Gastrocnemius medialis (tissue), 4 donors: ENCODE results near the gene CSNK1D. TPM values are rescaled to one million over a fixed set of nuclear protein-coding genes. Genes with fewer than 3 reads are reported as not detected.

Source experiments
- ATAC-seq, 2 donors: fragments of 150-250 bp; one replicate each; pipeline ENCODE4 v1.9.1; 2016
- DNase-seq, 2 donors: peaks; one replicate each; pipeline ENCODE4 v3.0.0-alpha.2; 2019
- H3K27ac ChIP-seq, 4 donors: fragments of 200-600 bp; sonication (generic); 1 replicate in 1 of 4; 2 replicates in 3 of 4; pipeline ENCODE4 v1.5.1; 2016 to 2018; ENCODE audit warnings: mild to moderate bottlenecking in 2 of 4, moderate library complexity in 1 of 4
- H3K27me3 ChIP-seq, 3 donors: fragments of 200-600 bp; sonication (generic) in 2 of 3; 1 replicate in 1 of 3; 2 replicates in 2 of 3; pipeline versions ENCODE4 v1.5.1 to v1.6.0; 2016 to 2019; ENCODE audit warnings: mild to moderate bottlenecking in 1 of 3, moderate library complexity in 1 of 3
- H3K36me3 ChIP-seq, 2 donors: fragments of 200-600 bp; sonication (generic) in 1 of 2; one replicate each; pipeline ENCODE4 v1.5.1; 2017 to 2018
- H3K4me1 ChIP-seq, 2 donors: fragments of 200-600 bp; sonication (generic) in 1 of 2; one replicate each; pipeline ENCODE4 v1.5.1; 2016 to 2017; ENCODE audit warnings: mild to moderate bottlenecking in 2 of 2
- H3K4me3 ChIP-seq, 4 donors: fragments of 200-600 bp; sonication (generic) in 3 of 4; 1 replicate in 1 of 4; 2 replicates in 3 of 4; pipeline ENCODE4 v1.5.1; 2016 to 2019; ENCODE audit warnings: mild to moderate bottlenecking in 2 of 4
- H3K9me3 ChIP-seq, 3 donors: fragments of 200-600 bp; sonication (generic) in 2 of 3; 1 replicate in 1 of 3; 2 replicates in 2 of 3; pipeline ENCODE4 v1.5.1; 2016 to 2019
- CTCF ChIP-seq, 5 experiments: fragments of 450-650 bp in 3 of 5; fragments of 200-600 bp in 2 of 5; sonication (generic) in 2 of 5; IDR thresholded peaks in 4 of 5; conservative IDR thresholded peaks in 1 of 5; 1 replicate in 4 of 5; 2 replicates in 1 of 5; pipeline ENCODE4 v1.5.1; 2016 to 2019; ENCODE audit warnings: antibody characterized with exemption in 5 of 5, mild to moderate bottlenecking in 3 of 5, moderate library complexity in 3 of 5
- POLR2A ChIP-seq, 2 donors: fragments of 450-650 bp; IDR thresholded peaks; one replicate each; pipeline ENCODE4 v1.6.1; 2017; ENCODE audit warnings: antibody characterized with exemption in 2 of 2, mild to moderate bottlenecking in 2 of 2, moderate library complexity in 2 of 2
- in situ Hi-C, 4 donors: fragments of 200-750 bp; cut with MboI; loops; one replicate each; pipeline versions ENCODE4 v1.15.0 to v1.8.0; 2017; ENCODE audit warnings: low sequenced_read_pairs in 4 of 4
- intact Hi-C: fragments of 100-400 bp; cut with DNase I; formaldehyde crosslinking; loops from one replicate; pipeline ENCODE4 v1.15.1; 2023; ENCODE audit warnings: low total_unique reads
- total RNA-seq, 4 donors: library from RNA; depleted of rRNA; stranded (reverse); fragments of >200 nt; gene quantifications; one replicate each; pipeline versions ENCODE4 v1.1.0 to v1.2.3, GENCODE V29; 2016

The CSNK1D gene
- total RNA-seq, 4 donors from 2014 or later = 34.0 to 55.2 (median 47.3) TPM

- in situ Hi-C loops (no loop called here), intact Hi-C loops (no loop called here)
- ATAC-seq = no peak
- Histone ChIP-seq H3K36me3 (peaks cover 9 to 89% of the 10 kb centered on the region in 2 donors), H3K4me3 (no peak overlapping the region), H3K9me3 (no peaks in the 10 kb centered on the region), H3K27ac (peak overlapping the region in 1 of 4 donors; percentile 18), H3K4me1 (peaks cover 0 to 5% of the 10 kb centered on the region in 2 donors), H3K27me3 (no peaks in the 10 kb centered on the region)
- no peak for DNase-seq
- TF ChIP-seq POLR2A (IDR thresholded peaks at IDR 0.05) = no peak
- TF ChIP-seq CTCF (IDR thresholded peaks at IDR 0.05 in 4 of 5, conservative IDR thresholded peaks at IDR 0.05 in 1 of 5) = no peak
Observed at GRCh38 chr17:82253179-82253544, 20.3 kb downstream of the CSNK1D start.

GRCh38 chr17:82252511-82253178 lies 20.9 kb downstream of the CSNK1D start:
- Histone ChIP-seq H3K27me3 (no peaks in the 10 kb centered on the region), H3K4me1 (peaks cover under 1 to 5% of the 10 kb centered on the region in 2 donors), H3K36me3 (peaks cover 9 to 93% of the 10 kb centered on the region in 2 donors), H3K4me3 (no peak overlapping the region), H3K27ac (peak overlapping the region in 1 of 4 donors; percentile 33), H3K9me3 (no peaks in the 10 kb centered on the region)
- in situ Hi-C loops = no loop called here
- ATAC-seq (no peak), DNase-seq (no peak)
- intact Hi-C loops = no loop called here
- TF ChIP-seq POLR2A (IDR thresholded peaks at IDR 0.05) = no peak
- no peak for TF ChIP-seq CTCF (IDR thresholded peaks at IDR 0.05 in 4 of 5, conservative IDR thresholded peaks at IDR 0.05 in 1 of 5)

- Histone ChIP-seq H3K4me3 (no peak overlapping the region), H3K27ac (peak overlapping the region in 2 of 4 donors; percentile 18 to 38), H3K4me1 (peaks cover 17 to 22% of the 10 kb centered on the region in 2 donors), H3K36me3 (peaks cover 9 to 87% of the 10 kb centered on the region in 2 donors), H3K27me3 (no peaks in the 10 kb centered on the region), H3K9me3 (no peaks in the 10 kb centered on the region)
- in situ Hi-C loops = no loop called here
- intact Hi-C loops = no loop called here
- DNase-seq (no peak), ATAC-seq (no peak)
- TF ChIP-seq CTCF (IDR thresholded peaks at IDR 0.05 in 4 of 5, conservative IDR thresholded peaks at IDR 0.05 in 1 of 5) = no peak
- no peak for TF ChIP-seq POLR2A (IDR thresholded peaks at IDR 0.05)
Observed at GRCh38 chr17:82250868-82251500, 22.5 kb downstream of the CSNK1D start.

- no peak for ATAC-seq
- H3K4me3 ChIP-seq = no peak overlapping the region
- in situ Hi-C loops (no loop called here), intact Hi-C loops (no loop called here)
- H3K27ac ChIP-seq = peak overlapping the region in 1 of 4 donors; percentile 38
- TF ChIP-seq CTCF (IDR thresholded peaks at IDR 0.05 in 4 of 5, conservative IDR thresholded peaks at IDR 0.05 in 1 of 5) (no peak), POLR2A (IDR thresholded peaks at IDR 0.05) (no peak)
- peaks cover 9 to 87% of the 10 kb centered on the region in 2 donors for H3K36me3 ChIP-seq
- H3K27me3 ChIP-seq = no peaks in the 10 kb centered on the region
- H3K4me1 ChIP-seq = peaks cover 20 to 25% of the 10 kb centered on the region in 2 donors
- H3K9me3 ChIP-seq = no peaks in the 10 kb centered on the region
- no peak for DNase-seq
Observed at GRCh38 chr17:82249896-82250581, 23.5 kb downstream of the CSNK1D start.
